GM12874 (cell line): ENCODE measurements around the gene KRTAP10-8.

Source experiments
- TF ChIP-seq, protein P1 (sequence below): IDR thresholded peaks from 2 replicates; pipeline ENCODE4 v1.5.1; 2011; ENCODE audit warnings: low read depth, mild to moderate bottlenecking, control low read depth, low read length, moderate library complexity; ENCODE audit not compliant: insufficient read depth

The KRTAP10-8 gene

DNA sequence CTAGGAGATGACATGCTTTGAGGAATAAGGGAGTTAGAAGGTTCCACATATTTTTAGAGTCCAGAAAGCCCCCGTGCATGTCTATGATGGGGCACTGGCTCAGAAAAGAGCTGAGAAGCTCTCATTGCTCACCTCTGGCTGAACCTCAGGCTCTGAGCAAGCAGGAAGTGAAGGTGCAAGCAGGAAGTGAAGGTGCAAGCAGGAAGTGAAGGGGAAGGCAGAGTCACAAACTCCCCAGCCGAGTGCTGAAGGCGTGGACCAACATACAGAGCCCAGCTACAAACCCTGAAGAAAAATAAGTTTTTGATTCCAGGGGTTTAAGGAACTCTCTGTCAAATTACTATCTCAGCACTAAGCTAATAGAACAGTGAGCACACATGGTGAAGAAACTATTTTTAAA is 7.0 kb downstream of the KRTAP10-8 start:
- TF ChIP-seq, protein P1, sequence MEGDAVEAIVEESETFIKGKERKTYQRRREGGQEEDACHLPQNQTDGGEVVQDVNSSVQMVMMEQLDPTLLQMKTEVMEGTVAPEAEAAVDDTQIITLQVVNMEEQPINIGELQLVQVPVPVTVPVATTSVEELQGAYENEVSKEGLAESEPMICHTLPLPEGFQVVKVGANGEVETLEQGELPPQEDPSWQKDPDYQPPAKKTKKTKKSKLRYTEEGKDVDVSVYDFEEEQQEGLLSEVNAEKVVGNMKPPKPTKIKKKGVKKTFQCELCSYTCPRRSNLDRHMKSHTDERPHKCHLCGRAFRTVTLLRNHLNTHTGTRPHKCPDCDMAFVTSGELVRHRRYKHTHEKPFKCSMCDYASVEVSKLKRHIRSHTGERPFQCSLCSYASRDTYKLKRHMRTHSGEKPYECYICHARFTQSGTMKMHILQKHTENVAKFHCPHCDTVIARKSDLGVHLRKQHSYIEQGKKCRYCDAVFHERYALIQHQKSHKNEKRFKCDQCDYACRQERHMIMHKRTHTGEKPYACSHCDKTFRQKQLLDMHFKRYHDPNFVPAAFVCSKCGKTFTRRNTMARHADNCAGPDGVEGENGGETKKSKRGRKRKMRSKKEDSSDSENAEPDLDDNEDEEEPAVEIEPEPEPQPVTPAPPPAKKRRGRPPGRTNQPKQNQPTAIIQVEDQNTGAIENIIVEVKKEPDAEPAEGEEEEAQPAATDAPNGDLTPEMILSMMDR, result no peak

DNA sequence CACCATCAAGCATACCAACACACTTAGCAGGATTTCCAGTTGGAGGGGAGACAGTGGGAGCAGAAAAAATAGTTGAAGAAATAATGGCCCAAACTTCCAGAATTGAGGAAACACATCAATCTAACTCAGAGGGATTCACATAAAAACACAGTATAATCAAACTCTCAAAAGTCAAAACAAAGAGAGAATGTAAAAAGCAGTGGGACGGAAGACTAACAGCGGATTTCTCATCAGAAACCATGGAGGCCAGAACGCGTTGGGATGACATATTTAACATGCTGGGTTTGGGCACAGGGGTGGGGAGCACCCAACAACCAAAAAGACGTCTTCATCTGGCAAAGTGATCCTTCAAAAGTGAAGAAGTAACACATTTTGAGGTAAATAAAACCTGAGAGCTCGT is 8.0 kb downstream of the KRTAP10-8 start:
- TF ChIP-seq, protein P1, result no peak

GRCh38 chr21:44623575-44623974 is 11.7 kb downstream of the KRTAP10-8 start:
- TF ChIP-seq, protein P1, result no peak

DNA sequence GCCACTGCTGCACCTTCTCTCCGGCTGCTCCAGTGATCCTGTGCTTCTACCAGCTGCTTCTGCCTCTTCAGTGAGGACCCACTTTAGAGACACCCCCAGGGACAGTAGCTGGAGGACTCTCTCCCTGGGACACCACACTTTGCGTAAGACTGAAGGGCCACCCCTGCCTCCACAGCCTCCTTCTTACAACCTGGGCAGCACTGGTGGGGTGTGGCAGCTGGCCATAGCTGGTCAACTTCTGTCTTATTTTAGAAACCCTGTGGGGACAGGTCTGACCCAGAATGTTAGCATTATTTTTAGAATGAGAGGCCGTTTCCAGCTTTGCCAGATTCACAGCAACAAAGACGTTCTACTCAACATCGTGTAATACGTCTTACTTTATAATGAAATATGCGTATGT is 13.9 kb downstream of the KRTAP10-8 start:
- TF ChIP-seq, protein P1, result no peak

GRCh38 chr21:44626262-44626661 is 14.4 kb downstream of the KRTAP10-8 start:
- TF ChIP-seq, protein P1, result no peak

DNA sequence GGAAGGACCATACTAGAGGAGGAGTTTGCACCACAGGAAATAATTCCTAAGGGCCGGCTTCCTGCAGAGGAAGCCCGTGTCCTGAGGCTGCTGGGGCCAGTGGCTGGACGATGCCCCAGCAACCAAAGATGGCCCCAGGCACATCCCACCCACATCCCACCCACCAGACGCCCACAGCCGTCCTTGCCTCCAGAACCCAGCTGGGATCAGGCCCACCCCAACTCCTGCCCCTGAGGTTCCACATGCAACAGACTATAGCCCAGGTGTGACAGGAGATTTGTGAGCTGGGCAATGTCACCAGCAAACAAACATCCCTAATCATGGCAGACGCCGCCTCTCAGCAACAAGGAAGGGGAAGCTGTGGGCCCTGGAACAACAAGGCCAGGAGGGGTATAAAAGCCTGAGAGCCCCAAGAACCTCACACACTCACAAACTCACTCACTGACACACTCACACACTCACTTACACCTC is 14.8 kb downstream of the KRTAP10-8 start, which contains the start of gene KRTAP10-9:
Gene KRTAP10-9, plus strand, starts transcription at position 421 of the 471 bp plus-strand sequence. CDS start 79 bp downstream, outside the sequence.
- TF ChIP-seq, protein P1, result no peak

DNA sequence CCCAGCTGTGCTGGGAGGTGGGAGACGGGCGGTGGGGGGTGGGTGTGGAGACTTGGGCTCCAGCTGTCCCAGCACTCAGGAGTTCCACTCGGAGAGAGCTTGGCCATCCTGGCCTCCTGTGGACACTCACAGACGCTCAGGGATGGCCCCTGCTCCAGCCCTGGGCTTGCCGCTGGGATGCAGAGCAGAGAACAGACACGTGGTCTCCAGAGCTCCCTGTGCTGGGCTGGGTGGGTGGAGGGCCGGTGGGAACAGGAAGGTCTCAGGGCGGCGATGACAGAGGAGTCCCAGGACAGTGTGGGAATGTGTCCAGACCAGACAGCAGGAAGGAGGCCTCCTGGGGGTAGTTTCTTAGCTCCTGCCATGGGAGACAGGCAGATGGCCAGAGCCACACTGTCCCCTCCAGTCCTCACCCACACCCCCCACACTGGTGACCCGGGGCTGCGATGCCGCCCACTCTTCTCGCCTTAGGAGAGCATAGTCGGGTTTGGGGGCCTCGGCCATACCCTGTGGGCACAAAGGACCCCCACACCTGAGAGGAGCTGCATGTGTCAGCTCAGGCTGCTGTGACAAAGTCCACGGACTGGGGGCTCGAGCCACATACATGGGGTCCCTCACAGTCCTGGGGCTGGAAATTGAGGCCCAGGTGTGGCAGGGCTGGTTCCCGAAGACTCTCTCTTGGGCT is 17.0 kb downstream of the KRTAP10-8 start:
- TF ChIP-seq, protein P1, result no peak
